ENCODE results near the gene C1QTNF7. TPM values are rescaled to one million over a fixed set of nuclear protein-coding genes. Genes with fewer than 3 reads are reported as not detected.

Gene C1QTNF7
- polyA plus RNA-seq, 10 donors, result 0.79 to 9.9 (median 3.5) TPM

Other genes starting within 250 kb of the C1QTNF7 start
- gene CC2D2A, start 41.8 kb downstream of the C1QTNF7 start, polyA plus RNA-seq (ENCODE audit: insufficient read length in 10 of 10), result 10 to 100 TPM; 11.1 to 25.3 (median 14.5) TPM
- 10 to 100 TPM; 62.5 to 91.4 (median 73.1) TPM for gene FBXL5, start 227.3 kb downstream of the C1QTNF7 start, polyA plus RNA-seq (ENCODE audit: insufficient read length in 10 of 10)

All from muscle of back (tissue), 10 donors.